SU-DHL-6 (cell line): ENCODE data around the gene IRGQ.

Experiments
- H2AFZ ChIP-seq: fragments of 200-600 bp; sonication (generic); 2 replicates; pipeline ENCODE4 v1.6.1; 2014; ENCODE audit warnings: low read depth, mild to moderate bottlenecking, moderate library complexity, mixed read lengths, antibody characterized with exemption, low read length; ENCODE audit not compliant: severe bottlenecking
- H3F3A ChIP-seq: fragments of 200-600 bp; shearing (Covaris generic); 2 replicates; pipeline ENCODE4 v1.6.0; 2016; ENCODE audit warnings: antibody characterized with exemption, mild to moderate bottlenecking; ENCODE audit not compliant: insufficient read depth
- H3K27ac ChIP-seq: fragments of 200-600 bp; sonication (generic); 2 replicates; pipeline ENCODE4 v1.5.1; 2016; ENCODE audit warnings: low read depth, mild to moderate bottlenecking, low read length, moderate library complexity, mixed read lengths
- H3K27me3 ChIP-seq: fragments of 200-600 bp; sonication (generic), shearing (Covaris generic); 2 replicates; pipeline ENCODE4 v1.6.0; 2014; ENCODE audit warnings: mild to moderate bottlenecking, low read length
- H3K36me3 ChIP-seq: fragments of 200-600 bp; sonication (generic); 2 replicates; pipeline ENCODE4 v1.6.1; 2014; ENCODE audit warnings: mild to moderate bottlenecking, low read length, mixed read lengths
- H3K4me2 ChIP-seq: fragments of 300-600, 200-600 bp; shearing (Covaris generic), sonication (generic); 2 replicates; pipeline ENCODE4 v1.6.0; 2014; ENCODE audit warnings: low read length, low read depth, mild to moderate bottlenecking; ENCODE audit not compliant: poor library complexity, severe bottlenecking
- H3K4me3 ChIP-seq: fragments of 200-600 bp; sonication (generic); 2 replicates; pipeline ENCODE4 v1.5.1; 2014; ENCODE audit warnings: antibody characterized with exemption, low read length, mild to moderate bottlenecking, mixed read lengths; ENCODE audit not compliant: insufficient read depth, poor library complexity, severe bottlenecking
- H3K79me2 ChIP-seq: fragments of 200-600 bp; sonication (generic); 2 replicates; pipeline ENCODE4 v1.6.1; 2014; ENCODE audit warnings: mild to moderate bottlenecking, low read length, moderate library complexity; ENCODE audit not compliant: insufficient read depth
- H3K9ac ChIP-seq: fragments of 200-600 bp; sonication (generic); 2 replicates; pipeline ENCODE4 v1.7.0; 2014; ENCODE audit warnings: mild to moderate bottlenecking, low read length
- H3K9me2 ChIP-seq: fragments of 200-600 bp; sonication (generic); replicated peaks from 2 replicates; pipeline ENCODE4 v1.6.1; 2014; ENCODE audit warnings: low read length; ENCODE audit not compliant: insufficient read depth
- H3K9me3 ChIP-seq: fragments of 200-600 bp; sonication (generic); 2 replicates; pipeline ENCODE4 v1.6.1; 2014; ENCODE audit warnings: low read length, mixed read lengths; ENCODE audit not compliant: insufficient read depth
- H4K20me1 ChIP-seq: fragments of 200-600 bp; sonication (generic); 2 replicates; pipeline ENCODE4 v1.6.1; 2014; ENCODE audit warnings: low read depth, mild to moderate bottlenecking, antibody characterized with exemption, low read length, moderate library complexity, mixed read lengths
- EZH2phosphoT487 ChIP-seq: fragments of 200-600 bp; sonication (generic), shearing (Covaris generic); conservative IDR thresholded peaks from 2 replicates; pipeline ENCODE4 v1.6.1; 2018; ENCODE audit warnings: mild to moderate bottlenecking, antibody characterized with exemption, low read length, moderate library complexity, mixed read lengths
- TF ChIP-seq, protein P1 (sequence below): fragments of 200-600 bp; sonication (generic); IDR thresholded peaks from one replicate; pipeline ENCODE4 v1.5.1; 2017; ENCODE audit warnings: antibody characterized with exemption, mild to moderate bottlenecking, low read length, moderate library complexity; ENCODE audit not compliant: insufficient read depth, poor library complexity, severe bottlenecking

The IRGQ gene

GRCh38 chr19:43612374-43612773 lies 16.4 kb upstream of the IRGQ start:
- Histone ChIP-seq H3K4me2 (no peak overlapping the region), H3K9me3 (no peaks in the 10 kb centered on the region), H3K9me2 (no peaks in the 10 kb centered on the region), H2AFZ (no peak overlapping the region), H3K4me3 (no peak overlapping the region), H3K79me2 (peaks cover 38% of the 10 kb centered on the region), H3F3A (no peaks in the 10 kb centered on the region), H4K20me1 (no peaks in the 10 kb centered on the region), H3K9ac (no peak overlapping the region), H3K27ac (no peak overlapping the region), H3K36me3 (no peaks in the 10 kb centered on the region), H3K27me3 (no peaks in the 10 kb centered on the region)
- TF ChIP-seq, protein P1, sequence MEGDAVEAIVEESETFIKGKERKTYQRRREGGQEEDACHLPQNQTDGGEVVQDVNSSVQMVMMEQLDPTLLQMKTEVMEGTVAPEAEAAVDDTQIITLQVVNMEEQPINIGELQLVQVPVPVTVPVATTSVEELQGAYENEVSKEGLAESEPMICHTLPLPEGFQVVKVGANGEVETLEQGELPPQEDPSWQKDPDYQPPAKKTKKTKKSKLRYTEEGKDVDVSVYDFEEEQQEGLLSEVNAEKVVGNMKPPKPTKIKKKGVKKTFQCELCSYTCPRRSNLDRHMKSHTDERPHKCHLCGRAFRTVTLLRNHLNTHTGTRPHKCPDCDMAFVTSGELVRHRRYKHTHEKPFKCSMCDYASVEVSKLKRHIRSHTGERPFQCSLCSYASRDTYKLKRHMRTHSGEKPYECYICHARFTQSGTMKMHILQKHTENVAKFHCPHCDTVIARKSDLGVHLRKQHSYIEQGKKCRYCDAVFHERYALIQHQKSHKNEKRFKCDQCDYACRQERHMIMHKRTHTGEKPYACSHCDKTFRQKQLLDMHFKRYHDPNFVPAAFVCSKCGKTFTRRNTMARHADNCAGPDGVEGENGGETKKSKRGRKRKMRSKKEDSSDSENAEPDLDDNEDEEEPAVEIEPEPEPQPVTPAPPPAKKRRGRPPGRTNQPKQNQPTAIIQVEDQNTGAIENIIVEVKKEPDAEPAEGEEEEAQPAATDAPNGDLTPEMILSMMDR: no peak
- no peak for TF ChIP-seq EZH2phosphoT487

- H3K9me2 ChIP-seq: no peaks in the 10 kb centered on the region
- no peaks in the 10 kb centered on the region for H3K36me3 ChIP-seq
- H3K4me3 ChIP-seq: no peak within 1 kb of the TSS
- H3K27me3 ChIP-seq: no peaks in the 10 kb centered on the region
- no peaks in the 10 kb centered on the region for H4K20me1 ChIP-seq
- H3K27ac ChIP-seq: no peak within 1 kb of the TSS
- H3K9me3 ChIP-seq: no peaks in the 10 kb centered on the region
- peaks cover 32% of the 10 kb centered on the region for H3K79me2 ChIP-seq
- no peaks in the 10 kb centered on the region for H3F3A ChIP-seq
- TF ChIP-seq, protein P1: no peak
- no peak for TF ChIP-seq EZH2phosphoT487
- H3K4me2 ChIP-seq: no peak within 1 kb of the TSS
- H2AFZ ChIP-seq: no peak within 1 kb of the TSS
- no peak within 1 kb of the TSS for H3K9ac ChIP-seq
Measured at GRCh38 chr19:43611788-43612187, 15.9 kb upstream of the IRGQ start, which contains the start of gene SRRM5. SRRM5 (plus strand) TSS chr19:43612088; CDS start chr19:43612122, 34 bp downstream.

DNA sequence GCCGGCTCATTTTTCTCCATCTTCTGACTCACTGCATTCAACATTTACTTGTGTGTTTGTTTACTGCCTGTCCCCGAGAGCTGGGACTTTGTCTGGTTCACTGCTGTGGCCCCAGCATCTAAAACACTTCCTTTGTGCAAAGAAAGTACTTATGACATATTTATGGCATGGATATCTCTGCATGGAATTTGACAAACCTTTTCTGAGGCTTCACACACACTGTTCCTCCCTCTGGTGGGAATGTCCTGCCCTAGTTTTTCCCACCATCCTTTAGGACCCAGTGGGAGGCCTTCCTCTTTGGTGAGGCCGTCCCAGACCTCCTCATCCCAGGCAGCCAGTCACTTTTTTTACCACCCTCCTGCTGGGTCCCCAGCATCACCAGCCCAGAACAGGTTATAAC lies 14.6 kb upstream of the IRGQ start:
- no peaks in the 10 kb centered on the region for H4K20me1 ChIP-seq
- no peak overlapping the region for H2AFZ ChIP-seq
- no peak overlapping the region for H3K4me3 ChIP-seq
- no peaks in the 10 kb centered on the region for H3K27me3 ChIP-seq
- no peaks in the 10 kb centered on the region for H3K9me3 ChIP-seq
- TF ChIP-seq, protein P1: no peak
- no peak for TF ChIP-seq EZH2phosphoT487
- H3F3A ChIP-seq: no peaks in the 10 kb centered on the region
- H3K9ac ChIP-seq: no peak overlapping the region
- H3K36me3 ChIP-seq: no peaks in the 10 kb centered on the region
- no peak overlapping the region for H3K4me2 ChIP-seq
- no peak overlapping the region for H3K27ac ChIP-seq
- H3K9me2 ChIP-seq: no peaks in the 10 kb centered on the region
- H3K79me2 ChIP-seq: peaks cover 20% of the 10 kb centered on the region; the same call in 1 of the 2 replicates
